Muscle layer of duodenum (tissue), 2 donors: ENCODE data around the gene DLG1.

Source experiments
- H3K27ac ChIP-seq: one replicate; pipeline ENCODE4 v1.7.0; 2013; ENCODE audit warnings: mild to moderate bottlenecking, low read length
- H3K27me3 ChIP-seq: one replicate; pipeline ENCODE4 v1.7.0; 2013; ENCODE audit warnings: low read depth, mild to moderate bottlenecking, control low read depth, low read length
- H3K36me3 ChIP-seq, 2 donors: one replicate each; pipeline ENCODE4 v1.7.0; 2013; ENCODE audit warnings: low read length in 2 of 2, control low read depth in 1 of 2, mild to moderate bottlenecking in 1 of 2; ENCODE audit not compliant: insufficient read depth in 2 of 2, control insufficient read depth in 1 of 2
- H3K4me1 ChIP-seq, 2 donors: one replicate each; pipeline ENCODE4 v1.7.0; 2013; ENCODE audit warnings: low read length in 2 of 2, mild to moderate bottlenecking in 2 of 2, control low read depth in 1 of 2, moderate library complexity in 1 of 2; ENCODE audit not compliant: insufficient read depth in 2 of 2, control insufficient read depth in 1 of 2
- H3K4me3 ChIP-seq, 2 donors: one replicate each; pipeline ENCODE4 v1.7.0; 2013; ENCODE audit warnings: low read length in 2 of 2, low read depth in 1 of 2, mild to moderate bottlenecking in 1 of 2
- H3K9me3 ChIP-seq, 2 donors: one replicate each; pipeline ENCODE4 v1.7.0; 2013; ENCODE audit warnings: low read length in 2 of 2, control low read depth in 1 of 2, mild to moderate bottlenecking in 1 of 2; ENCODE audit not compliant: control insufficient read depth in 1 of 2
- donor health status: healthy.

The DLG1 gene

GRCh38 chr3:197168063-197168462 is 130.3 kb downstream of the DLG1 start:
- Histone ChIP-seq H3K4me1 (no peaks in the 10 kb centered on the region), H3K4me3 (no peak overlapping the region), H3K9me3 (no peaks in the 10 kb centered on the region), H3K36me3 (no peaks in the 10 kb centered on the region), H3K27ac (no peak overlapping the region), H3K27me3 (no peaks in the 10 kb centered on the region)

GRCh38 chr3:197167549-197167948 is 130.9 kb downstream of the DLG1 start:
- Histone ChIP-seq H3K36me3 (no peaks in the 10 kb centered on the region), H3K27ac (no peak overlapping the region), H3K4me3 (no peak overlapping the region)

GRCh38 chr3:197165890-197166289 is 132.5 kb downstream of the DLG1 start:
- Histone ChIP-seq H3K36me3 (no peaks in the 10 kb centered on the region), H3K27me3 (no peaks in the 10 kb centered on the region), H3K27ac (no peak overlapping the region)

More at GRCh38 chr3:197167549-197167948, 130.9 kb downstream of the DLG1 start:
- no peaks in the 10 kb centered on the region for H3K9me3 ChIP-seq
- H3K4me1 ChIP-seq, result no peaks in the 10 kb centered on the region
- no peaks in the 10 kb centered on the region for H3K27me3 ChIP-seq

GRCh38 chr3:197155046-197155445 is 143.4 kb downstream of the DLG1 start:
- Histone ChIP-seq H3K4me1 (peaks cover 0 to 3% of the 10 kb centered on the region in 2 donors), H3K27me3 (no peaks in the 10 kb centered on the region), H3K36me3 (peaks cover 6 to 9% of the 10 kb centered on the region in 2 donors), H3K27ac (no peak overlapping the region), H3K4me3 (no peak overlapping the region), H3K9me3 (peaks cover 0 to 15% of the 10 kb centered on the region in 2 donors)

More at GRCh38 chr3:197165890-197166289, 132.5 kb downstream of the DLG1 start:
- H3K9me3 ChIP-seq, result no peaks in the 10 kb centered on the region
- no peak overlapping the region for H3K4me3 ChIP-seq
- no peaks in the 10 kb centered on the region for H3K4me1 ChIP-seq

- Histone ChIP-seq H3K27ac (no peak overlapping the region), H3K36me3 (peaks cover 4 to 6% of the 10 kb centered on the region in 2 donors), H3K9me3 (peaks cover 0 to 11% of the 10 kb centered on the region in 2 donors), H3K4me3 (no peak overlapping the region), H3K27me3 (no peaks in the 10 kb centered on the region), H3K4me1 (peaks cover 0 to 3% of the 10 kb centered on the region in 2 donors)
Measured at GRCh38 chr3:197151580-197151979, 146.8 kb downstream of the DLG1 start.

DNA sequence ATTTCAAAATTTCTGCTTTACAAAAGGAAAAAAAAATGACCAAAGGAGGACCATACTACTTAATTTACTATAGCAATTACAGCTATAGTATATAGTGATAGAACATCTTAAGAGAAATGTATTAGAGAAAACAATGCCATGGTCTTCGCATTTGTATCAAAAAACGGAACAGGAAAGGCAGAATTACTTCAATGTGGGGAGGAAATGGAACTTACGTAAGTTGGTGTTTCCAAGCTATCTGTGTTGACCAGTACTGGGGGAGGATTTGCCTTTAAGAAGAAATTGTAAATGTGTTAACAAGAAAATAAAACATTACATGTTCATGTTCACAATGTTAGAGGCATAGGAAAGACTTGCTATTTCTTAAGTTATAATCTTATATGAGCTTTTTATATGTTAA is 148.9 kb downstream of the DLG1 start:
- no peak overlapping the region for H3K27ac ChIP-seq
- no peaks in the 10 kb centered on the region for H3K36me3 ChIP-seq
- H3K27me3 ChIP-seq, result no peaks in the 10 kb centered on the region
- H3K4me1 ChIP-seq, result peaks cover 0 to 3% of the 10 kb centered on the region in 2 donors
- H3K4me3 ChIP-seq, result no peak overlapping the region
- peaks cover 0 to under 1% of the 10 kb centered on the region in 2 donors for H3K9me3 ChIP-seq

- no peak overlapping the region for H3K4me3 ChIP-seq
- H3K9me3 ChIP-seq, result no peaks in the 10 kb centered on the region
- no peaks in the 10 kb centered on the region for H3K27me3 ChIP-seq
- no peaks in the 10 kb centered on the region for H3K4me1 ChIP-seq
- no peak overlapping the region for H3K27ac ChIP-seq
- H3K36me3 ChIP-seq, result peaks cover 6 to 9% of the 10 kb centered on the region in 2 donors
Measured at GRCh38 chr3:197144188-197144587, 154.2 kb downstream of the DLG1 start.

DNA sequence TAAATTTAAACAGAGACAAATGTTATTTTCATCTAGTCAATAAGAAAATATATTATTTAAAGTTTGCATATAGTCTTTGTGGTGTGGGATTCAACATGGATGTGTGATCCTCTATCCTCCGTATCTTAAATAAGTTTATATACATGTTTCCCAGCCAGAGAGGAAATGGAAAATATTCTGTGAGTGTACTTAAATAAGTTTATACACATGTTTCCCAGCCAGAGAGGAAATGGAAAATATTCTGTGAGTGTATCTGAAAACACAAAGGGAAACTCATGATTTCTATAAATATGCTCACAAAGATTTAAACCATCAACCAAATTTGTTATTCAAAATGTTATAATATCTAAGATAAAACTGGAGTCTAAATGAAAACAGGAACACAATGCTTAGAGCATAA is 158.8 kb downstream of the DLG1 start:
- H3K27ac ChIP-seq, result no peak overlapping the region
- H3K9me3 ChIP-seq, result no peaks in the 10 kb centered on the region
- no peak overlapping the region for H3K4me3 ChIP-seq
- peaks cover 14 to 37% of the 10 kb centered on the region in 2 donors for H3K36me3 ChIP-seq
- no peaks in the 10 kb centered on the region for H3K27me3 ChIP-seq
- no peaks in the 10 kb centered on the region for H3K4me1 ChIP-seq

- H3K36me3 ChIP-seq, result peaks cover 17 to 42% of the 10 kb centered on the region in 2 donors
Measured at GRCh38 chr3:197137751-197138150, 160.7 kb downstream of the DLG1 start.

DNA sequence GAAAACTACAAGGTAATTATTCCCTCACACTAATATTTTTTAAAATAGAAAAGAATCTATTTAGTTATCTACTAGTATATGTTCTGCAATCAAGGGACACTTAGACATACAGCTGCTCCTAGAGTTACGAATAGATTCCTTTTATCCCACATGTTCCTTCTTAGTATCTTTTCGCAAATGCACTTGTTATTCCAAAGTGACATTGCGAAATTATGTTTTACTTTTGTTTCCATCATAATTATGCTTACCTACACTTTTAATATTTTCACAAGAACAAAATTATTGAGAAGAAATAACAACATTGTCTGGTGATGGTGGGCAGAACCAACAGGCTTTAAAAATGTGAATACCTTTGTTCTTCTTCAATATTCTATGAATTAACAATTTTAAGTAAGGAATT is 161.7 kb downstream of the DLG1 start:
- H3K4me3 ChIP-seq, result no peak overlapping the region
- no peaks in the 10 kb centered on the region for H3K27me3 ChIP-seq
- H3K36me3 ChIP-seq, result peaks cover 17 to 42% of the 10 kb centered on the region in 2 donors
- H3K27ac ChIP-seq, result no peak overlapping the region
- no peaks in the 10 kb centered on the region for H3K9me3 ChIP-seq
- no peaks in the 10 kb centered on the region for H3K4me1 ChIP-seq

More at GRCh38 chr3:197137751-197138150, 160.7 kb downstream of the DLG1 start:
- no peak overlapping the region for H3K4me3 ChIP-seq
- no peaks in the 10 kb centered on the region for H3K27me3 ChIP-seq
- H3K9me3 ChIP-seq, result no peaks in the 10 kb centered on the region
- no peaks in the 10 kb centered on the region for H3K4me1 ChIP-seq
- no peak overlapping the region for H3K27ac ChIP-seq

DNA sequence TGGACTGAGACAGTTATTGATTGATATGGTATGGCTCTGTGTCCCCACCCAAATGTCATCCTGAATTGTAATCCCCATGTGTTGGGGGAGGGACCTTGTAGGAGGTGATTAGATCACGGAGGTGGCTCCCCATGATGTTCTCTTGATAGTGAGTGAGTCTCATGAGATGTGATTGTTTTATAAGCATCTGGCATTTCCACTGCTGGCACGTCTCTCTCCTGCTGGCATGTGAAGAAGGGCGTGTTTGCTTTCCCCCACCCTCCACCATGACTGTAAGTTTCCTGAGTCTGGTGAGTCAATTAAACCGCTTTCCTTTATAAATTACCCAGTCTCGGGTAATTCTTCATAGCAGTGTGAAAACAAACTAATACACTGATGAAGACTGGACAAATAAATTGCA is 163.2 kb downstream of the DLG1 start:
- H3K4me3 ChIP-seq, result no peak overlapping the region
- H3K27ac ChIP-seq, result no peak overlapping the region
- H3K9me3 ChIP-seq, result no peaks in the 10 kb centered on the region
- H3K36me3 ChIP-seq, result peaks cover 17 to 42% of the 10 kb centered on the region in 2 donors
- no peaks in the 10 kb centered on the region for H3K4me1 ChIP-seq
- no peaks in the 10 kb centered on the region for H3K27me3 ChIP-seq

GRCh38 chr3:197132916-197133530 is 165.4 kb downstream of the DLG1 start:
- Histone ChIP-seq H3K4me3 (no peak overlapping the region), H3K36me3 (peaks cover 14 to 41% of the 10 kb centered on the region in 2 donors), H3K9me3 (no peaks in the 10 kb centered on the region), H3K27ac (no peak overlapping the region), H3K27me3 (no peaks in the 10 kb centered on the region), H3K4me1 (no peaks in the 10 kb centered on the region)
